Tibial nerve (tissue), 3 donors: ENCODE measurements around the gene PRR16.

Experiments used
- CTCF ChIP-seq, 5 experiments: fragments of 200-600 bp in 3 of 5; fragments of 450-650 bp in 2 of 5; sonication (generic) in 3 of 5; IDR thresholded peaks; one replicate each; pipeline ENCODE4 v1.5.1; 2016 to 2019; ENCODE audit warnings: antibody characterized with exemption in 5 of 5, mild to moderate bottlenecking in 3 of 5, moderate library complexity in 2 of 5
- POLR2A ChIP-seq, 2 donors: fragments of 450-650 bp; IDR thresholded peaks; one replicate each; pipeline ENCODE4 v1.6.1; 2017; ENCODE audit warnings: antibody characterized with exemption in 2 of 2, mild to moderate bottlenecking in 2 of 2, moderate library complexity in 2 of 2

GRCh38 chr5:120533581-120533980 is 69.5 kb downstream of the PRR16 start:
- no peak for TF ChIP-seq POLR2A (IDR thresholded peaks at IDR 0.05)
- TF ChIP-seq CTCF (IDR thresholded peaks at IDR 0.05), result no peak
